ENCODE results near the gene U2AF2.

U2AF2 gene

GRCh38 chr19:55646889-55647731, 7.7 kb upstream of the U2AF2 start:
- no peaks in the 10 kb centered on the region for H3K27me3 ChIP-seq (replicated peaks; ENCODE audit: control insufficient read depth, insufficient read depth, low read length)
- no peak for DNase-seq (ENCODE audit: extremely low read depth, insufficient read length)
- TF ChIP-seq CTCF (IDR thresholded peaks at IDR 0.05; ENCODE audit: insufficient read depth, low read length, poor library complexity, severe bottlenecking): no peak
- H3K4me3 ChIP-seq (replicated peaks; ENCODE audit: low read depth, low read length): peak overlapping the region; percentile 83
- H3K36me3 ChIP-seq (ENCODE audit: control insufficient read depth, insufficient read depth, low read length): peaks cover 11% of the 10 kb centered on the region

GRCh38 chr19:55647732-55648584, 6.9 kb upstream of the U2AF2 start, which contains the start of gene CCDC106:
Gene CCDC106 (plus strand): TSS chr19:55648212. CDS start chr19:55649047, 835 bp downstream.
- DNase-seq (ENCODE audit: extremely low read depth, insufficient read length): peak; percentile 85
- TF ChIP-seq CTCF (IDR thresholded peaks at IDR 0.05; ENCODE audit: insufficient read depth, low read length, poor library complexity, severe bottlenecking): no peak
- Histone ChIP-seq H3K36me3 (ENCODE audit: control insufficient read depth, insufficient read depth, low read length) (peaks cover 15% of the 10 kb centered on the region), H3K27me3 (replicated peaks; ENCODE audit: control insufficient read depth, insufficient read depth, low read length) (no peaks in the 10 kb centered on the region), H3K4me3 (replicated peaks; ENCODE audit: low read depth, low read length) (peak within 1 kb of the TSS; percentile 83)

GRCh38 chr19:55648585-55649267, 6.1 kb upstream of the U2AF2 start:
- Histone ChIP-seq H3K4me3 (replicated peaks; ENCODE audit: low read depth, low read length) (peak overlapping the region; percentile 83), H3K27me3 (replicated peaks; ENCODE audit: control insufficient read depth, insufficient read depth, low read length) (no peaks in the 10 kb centered on the region), H3K36me3 (ENCODE audit: control insufficient read depth, insufficient read depth, low read length) (peaks cover 15% of the 10 kb centered on the region)
- no peak for TF ChIP-seq CTCF (IDR thresholded peaks at IDR 0.05; ENCODE audit: insufficient read depth, low read length, poor library complexity, severe bottlenecking)
- no peak for DNase-seq (ENCODE audit: extremely low read depth, insufficient read length)

- no peak for TF ChIP-seq CTCF (IDR thresholded peaks at IDR 0.05; ENCODE audit: insufficient read depth, low read length, poor library complexity, severe bottlenecking)
- no peaks in the 10 kb centered on the region for H3K27me3 ChIP-seq (replicated peaks; ENCODE audit: control insufficient read depth, insufficient read depth, low read length)
- no peak for DNase-seq (ENCODE audit: extremely low read depth, insufficient read length)
- H3K36me3 ChIP-seq (ENCODE audit: control insufficient read depth, insufficient read depth, low read length): peaks cover 15% of the 10 kb centered on the region
- H3K4me3 ChIP-seq (replicated peaks; ENCODE audit: low read depth, low read length): peak overlapping the region; percentile 83
Observed at GRCh38 chr19:55649268-55650125, 5.3 kb upstream of the U2AF2 start.

- DNase-seq (ENCODE audit: extremely low read depth, insufficient read length): no peak
- Histone ChIP-seq H3K36me3 (ENCODE audit: control insufficient read depth, insufficient read depth, low read length) (peaks cover 9% of the 10 kb centered on the region), H3K4me3 (replicated peaks; ENCODE audit: low read depth, low read length) (no peak overlapping the region), H3K27me3 (replicated peaks; ENCODE audit: control insufficient read depth, insufficient read depth, low read length) (no peaks in the 10 kb centered on the region)
- no peak for TF ChIP-seq CTCF (IDR thresholded peaks at IDR 0.05; ENCODE audit: insufficient read depth, low read length, poor library complexity, severe bottlenecking)
Observed at GRCh38 chr19:55650126-55650557, 4.7 kb upstream of the U2AF2 start.
